Cardiac atrium fibroblast (primary cell): ENCODE data around the gene AVP. TPM values are rescaled to one million over a fixed set of nuclear protein-coding genes. Genes with fewer than 3 reads are reported as not detected.

Experiments used
- total RNA-seq: library from RNA; depleted of rRNA; stranded (reverse); fragments of >200 nt; gene quantifications from 2 replicates; pipeline ENCODE4 v1.2.3, GENCODE V29; 2015

The AVP gene
- total RNA-seq = not detected in 2 replicates

GRCh38 chr20:3084283-3084985 lies at the start of gene AVP:
Gene AVP (minus strand): TSS chr20:3084724. CDS start chr20:3084674, 50 bp downstream.

GRCh38 chr20:3071610-3072529 lies 12.7 kb downstream of the AVP start, which contains the start of gene OXT:
Gene OXT (plus strand): TSS chr20:3071620. CDS start chr20:3071656, 36 bp downstream.

GRCh38 chr20:3045816-3046676 lies 38.5 kb downstream of the AVP start, which contains the start of gene MRPS26:
Gene MRPS26 (plus strand): TSS chr20:3046052. CDS start chr20:3046069, 17 bp downstream.

GRCh38 chr20:3043322-3043721 lies 41.2 kb downstream of the AVP start, which contains the start of gene GNRH2:
Gene GNRH2 (plus strand): TSS chr20:3043622. CDS start chr20:3044415, 793 bp downstream.

Other genes with a start within 250 kb of the AVP start
- 21.9 and 36.6 TPM in 2 replicates for gene PCED1A, start 244.1 kb downstream of the AVP start, total RNA-seq
- gene VPS16, start 244.0 kb downstream of the AVP start, total RNA-seq = 31.1 and 40.6 TPM in 2 replicates
- gene PTPRA, start 211.2 kb downstream of the AVP start, total RNA-seq = 46.0 and 61.7 TPM in 2 replicates
- gene GNRH2, start 41.1 kb downstream of the AVP start, total RNA-seq = not detected in 2 replicates
- 31.6 and 33.2 TPM in 2 replicates for gene MRPS26, start 38.7 kb downstream of the AVP start, total RNA-seq
- gene OXT, start 13.1 kb downstream of the AVP start, total RNA-seq = not detected in 2 replicates
- 13.5 and 16.5 TPM in 2 replicates for gene FASTKD5, start 75.1 kb upstream of the AVP start, total RNA-seq
- 2.4 and 3.2 TPM in 2 replicates for gene UBOX5, start 75.1 kb upstream of the AVP start, total RNA-seq
- gene LZTS3, start 88.8 kb upstream of the AVP start, total RNA-seq = 4.2 and 6.6 TPM in 2 replicates
- 54.9 and 87.8 TPM in 2 replicates for gene DDRGK1, start 120.0 kb upstream of the AVP start, total RNA-seq
- 49.5 and 50.7 TPM in 2 replicates for gene ITPA, start 124.8 kb upstream of the AVP start, total RNA-seq
- gene SLC4A11, start 154.5 kb upstream of the AVP start, total RNA-seq = 0.72 and 0.81 TPM in 2 replicates